Peyer's patch (tissue), 4 donors: Measurements from ENCODE around the gene RFX2. TPM values are rescaled to one million over a fixed set of nuclear protein-coding genes. Genes with fewer than 3 reads are reported as not detected.
A peak's percentile ranks its signal among the peaks of the same experiment; 100 is the strongest.

ENCODE experiments used
- DNase-seq, 3 donors: peaks; one replicate each; pipeline ENCODE4 v3.0.0-alpha.2; 2017 to 2019
- H3K27ac ChIP-seq, 4 donors: fragments of 200-600 bp; sonication (generic); one replicate each; pipeline ENCODE4 v1.5.1; 2016 to 2019
- H3K27me3 ChIP-seq, 2 donors: fragments of 200-600 bp; sonication (generic); one replicate each; pipeline ENCODE4 v1.5.1; 2019
- H3K36me3 ChIP-seq, 3 donors: fragments of 200-600 bp; sonication (generic); one replicate each; pipeline ENCODE4 v1.5.1; 2016 to 2019
- H3K4me1 ChIP-seq, 4 donors: fragments of 200-600 bp; sonication (generic); one replicate each; pipeline ENCODE4 v1.5.1; 2016 to 2019
- H3K4me3 ChIP-seq, 4 donors: fragments of 200-600 bp; sonication (generic); 1 replicate in 3 of 4; 2 replicates in 1 of 4; pipeline ENCODE4 v1.5.1; 2016 to 2019; ENCODE audit warnings: mild to moderate bottlenecking in 1 of 4
- H3K9me3 ChIP-seq, 4 donors: fragments of 200-600 bp; sonication (generic); one replicate each; pipeline ENCODE4 v1.5.1; 2016 to 2019; ENCODE audit warnings: mild to moderate bottlenecking in 1 of 4
- CTCF ChIP-seq, 6 experiments: fragments of 450-650 bp in 4 of 6; fragments of 200-600 bp in 2 of 6; sonication (generic) in 1 of 6; IDR thresholded peaks; one replicate each; pipeline ENCODE4 v1.5.1; 2017 to 2019; ENCODE audit warnings: antibody characterized with exemption in 6 of 6, mild to moderate bottlenecking in 3 of 6, moderate library complexity in 1 of 6
- POLR2A ChIP-seq, 2 donors: fragments of 450-650 bp; IDR thresholded peaks; one replicate each; pipeline ENCODE4 v1.5.1; 2017; ENCODE audit warnings: antibody characterized with exemption in 2 of 2, mild to moderate bottlenecking in 2 of 2, moderate library complexity in 2 of 2
- total RNA-seq, 4 donors: library from RNA; depleted of rRNA; stranded (reverse); fragments of >200 nt; gene quantifications; one replicate each; pipeline ENCODE4 v1.1.0, GENCODE V29; 2016

Gene RFX2
- total RNA-seq, 4 donors from 2014 or later: 2.6 to 33.9 (median 10.3) TPM

- H3K36me3 ChIP-seq: peaks cover 0 to 34% (median 0%) of the 10 kb centered on the region in 3 donors
- H3K9me3 ChIP-seq: no peaks in the 10 kb centered on the region
- no peaks in the 10 kb centered on the region for H3K4me1 ChIP-seq
- TF ChIP-seq POLR2A (IDR thresholded peaks at IDR 0.05) (no peak), CTCF (IDR thresholded peaks at IDR 0.05) (no peak)
- H3K27me3 ChIP-seq: no peaks in the 10 kb centered on the region
- H3K27ac ChIP-seq: no peak overlapping the region
- DNase-seq: no peak
- H3K4me3 ChIP-seq: no peak overlapping the region
Measured at GRCh38 chr19:6038634-6039405, 71.5 kb downstream of the RFX2 start.

GRCh38 chr19:6035026-6035425, 75.3 kb downstream of the RFX2 start:
- no peaks in the 10 kb centered on the region for H3K4me1 ChIP-seq
- TF ChIP-seq POLR2A (IDR thresholded peaks at IDR 0.05): no peak
- TF ChIP-seq CTCF (IDR thresholded peaks at IDR 0.05): no peak
- H3K4me3 ChIP-seq: no peak overlapping the region
- H3K9me3 ChIP-seq: no peaks in the 10 kb centered on the region
- no peaks in the 10 kb centered on the region for H3K27me3 ChIP-seq
- DNase-seq: peak in 1 of 3 donors; percentile 22
- H3K36me3 ChIP-seq: peaks cover 0 to 8% (median 0%) of the 10 kb centered on the region in 3 donors
- no peak overlapping the region for H3K27ac ChIP-seq

GRCh38 chr19:6034512-6034911, 75.8 kb downstream of the RFX2 start:
- H3K27ac ChIP-seq: no peak overlapping the region
- peaks cover 0 to 3% (median 0%) of the 10 kb centered on the region in 3 donors for H3K36me3 ChIP-seq
- no peaks in the 10 kb centered on the region for H3K4me1 ChIP-seq
- no peak overlapping the region for H3K4me3 ChIP-seq
- no peaks in the 10 kb centered on the region for H3K27me3 ChIP-seq
- peak in 1 of 3 donors; percentile 21 for DNase-seq
- H3K9me3 ChIP-seq: no peaks in the 10 kb centered on the region
- TF ChIP-seq CTCF (IDR thresholded peaks at IDR 0.05) (no peak), POLR2A (IDR thresholded peaks at IDR 0.05) (no peak)

GRCh38 chr19:6033744-6034264, 76.5 kb downstream of the RFX2 start:
- H3K27ac ChIP-seq: no peak overlapping the region
- no peaks in the 10 kb centered on the region for H3K9me3 ChIP-seq
- TF ChIP-seq CTCF (IDR thresholded peaks at IDR 0.05) (no peak), POLR2A (IDR thresholded peaks at IDR 0.05) (no peak)
- no peak overlapping the region for H3K4me3 ChIP-seq
- no peaks in the 10 kb centered on the region for H3K4me1 ChIP-seq
- no peak for DNase-seq
- H3K27me3 ChIP-seq: no peaks in the 10 kb centered on the region
- H3K36me3 ChIP-seq: no peaks in the 10 kb centered on the region

GRCh38 chr19:6032827-6033226, 77.5 kb downstream of the RFX2 start:
- no peaks in the 10 kb centered on the region for H3K9me3 ChIP-seq
- H3K4me1 ChIP-seq: no peaks in the 10 kb centered on the region
- no peaks in the 10 kb centered on the region for H3K36me3 ChIP-seq
- peak in 2 of 3 donors; percentile 12 to 34 for DNase-seq
- no peak overlapping the region for H3K4me3 ChIP-seq
- no peaks in the 10 kb centered on the region for H3K27me3 ChIP-seq
- TF ChIP-seq CTCF (IDR thresholded peaks at IDR 0.05) (no peak), POLR2A (IDR thresholded peaks at IDR 0.05) (no peak)
- no peak overlapping the region for H3K27ac ChIP-seq
